HEK293 (cell line): ENCODE results near the gene PIM2.

ENCODE experiments used
- CTCF ChIA-PET: fragments of 350-600 bp; formaldehyde crosslinking; extraction: SDS; loops from one replicate; lab custom pipeline; 2021; ENCODE audit warnings: antibody characterized with exemption; lab: Yijun Ruan, JAX
- POLR2A ChIA-PET: fragments of 300-600 bp; formaldehyde crosslinking; extraction: SDS; loops from one replicate; lab custom pipeline; 2020; ENCODE audit warnings: antibody characterized with exemption, inconsistent platforms; lab: Yijun Ruan, JAX
- H3K27ac ChIP-seq: fragments of 200-500 bp; sonication (Bioruptor generic); 2 replicates; pipeline ENCODE4 v1.5.1; 2014; ENCODE audit warnings: low read depth, low read length, control low read depth, inconsistent platforms; ENCODE audit errors: extremely low read depth
- H3K36me3 ChIP-seq, 2 experiments: fragments of 200-500 bp in 1 of 2; sonication (Bioruptor generic) in 1 of 2; 1 replicate in 1 of 2; 2 replicates in 1 of 2; pipeline ENCODE4 v1.5.1; 2014 to 2017; ENCODE audit warnings: inconsistent platforms in 2 of 2, low read length in 2 of 2; ENCODE audit not compliant: control insufficient read depth in 2 of 2, insufficient read depth in 1 of 2
- H3K4me1 ChIP-seq: fragments of 200-500 bp; sonication (Bioruptor generic); 2 replicates; pipeline ENCODE4 v1.5.1; 2014; ENCODE audit warnings: mild to moderate bottlenecking, low read length, inconsistent platforms; ENCODE audit not compliant: control insufficient read depth, insufficient read depth
- H3K4me3 ChIP-seq: 2 replicates; pipeline ENCODE4 v1.5.1; 2011; ENCODE audit warnings: low read depth, mild to moderate bottlenecking, control low read depth, low read length, moderate library complexity
- H3K9me3 ChIP-seq: fragments of 200-500 bp; sonication (Bioruptor generic); 2 replicates; pipeline ENCODE4 v1.5.1; 2014; ENCODE audit warnings: low read depth, low read length, inconsistent platforms; ENCODE audit not compliant: control insufficient read depth, insufficient read depth
- GLIS1 ChIP-seq: fragments of 450-650 bp; formaldehyde crosslinking; IDR thresholded peaks from 2 replicates; pipeline ENCODE4 v1.5.1; 2016; ENCODE audit warnings: missing biosample characterization, missing genetic modification characterization
- GLIS2 ChIP-seq: fragments of 450-650 bp; formaldehyde crosslinking; IDR thresholded peaks from 2 replicates; pipeline ENCODE4 v1.5.1; 2016; ENCODE audit warnings: missing biosample characterization, missing genetic modification characterization
- IKZF3 ChIP-seq: fragments of 450-650 bp; IDR thresholded peaks from 2 replicates; pipeline ENCODE4 v1.5.0; 2018; ENCODE audit warnings: missing biosample characterization, mild to moderate bottlenecking, missing genetic modification characterization, moderate library complexity
- KLF17 ChIP-seq: fragments of 450-650 bp; formaldehyde crosslinking; IDR thresholded peaks from 2 replicates; pipeline ENCODE4 v1.5.1; 2016; ENCODE audit warnings: missing biosample characterization, missing genetic modification characterization
- OSR2 ChIP-seq: fragments of 450-650 bp; formaldehyde crosslinking; IDR thresholded peaks from 2 replicates; pipeline ENCODE4 v1.5.1; 2016; ENCODE audit warnings: missing biosample characterization, missing genetic modification characterization
- PBX3 ChIP-seq: sonication (generic); formaldehyde crosslinking; IDR thresholded peaks from 2 replicates; pipeline ENCODE4 v1.8.1; 2022; ENCODE audit warnings: mild to moderate bottlenecking, moderate library complexity, missing genetic modification reagents
- SCRT1 ChIP-seq: fragments of 450-650 bp; formaldehyde crosslinking; IDR thresholded peaks from 2 replicates; pipeline ENCODE4 v1.5.1; 2016; ENCODE audit warnings: missing biosample characterization, missing genetic modification characterization, borderline replicate concordance
- TRIM28 ChIP-seq: IDR thresholded peaks from 2 replicates; pipeline ENCODE4 v1.6.1; 2011; ENCODE audit warnings: low read length, control low read depth, borderline replicate concordance
- ZBTB48 ChIP-seq: fragments of 450-650 bp; formaldehyde crosslinking; IDR thresholded peaks from 2 replicates; pipeline ENCODE4 v1.5.1; 2016; ENCODE audit warnings: missing biosample characterization, missing genetic modification characterization
- ZNF10 ChIP-seq: fragments of 450-650 bp; formaldehyde crosslinking; IDR thresholded peaks from 2 replicates; pipeline ENCODE4 v1.5.1; 2017; ENCODE audit warnings: missing biosample characterization, missing genetic modification characterization
- ZNF155 ChIP-seq: fragments of 450-650 bp; formaldehyde crosslinking; IDR thresholded peaks from 2 replicates; pipeline ENCODE4 v1.5.1; 2016; ENCODE audit warnings: missing biosample characterization, missing genetic modification characterization
- ZNF174 ChIP-seq: fragments of 450-650 bp; formaldehyde crosslinking; IDR thresholded peaks from 2 replicates; pipeline ENCODE4 v1.5.0; 2017; ENCODE audit warnings: missing biosample characterization, mild to moderate bottlenecking, missing genetic modification characterization
- ZNF19 ChIP-seq: fragments of 450-650 bp; formaldehyde crosslinking; IDR thresholded peaks from 2 replicates; pipeline ENCODE4; 2016; ENCODE audit warnings: missing biosample characterization, missing genetic modification characterization, low read depth
- ZNF37A ChIP-seq: fragments of 450-650 bp; IDR thresholded peaks from 2 replicates; pipeline ENCODE4 v1.5.1; 2018; ENCODE audit warnings: missing biosample characterization, missing genetic modification characterization
- ZNF426 ChIP-seq: fragments of 450-650 bp; formaldehyde crosslinking; IDR thresholded peaks from 2 replicates; pipeline ENCODE4 v1.5.1; 2017; ENCODE audit warnings: missing biosample characterization, missing genetic modification characterization, mild to moderate bottlenecking, inconsistent platforms, moderate library complexity
- ZNF580 ChIP-seq: fragments of 450-650 bp; formaldehyde crosslinking; IDR thresholded peaks from 2 replicates; pipeline ENCODE4 v1.5.1; 2016; ENCODE audit warnings: missing biosample characterization, missing genetic modification characterization
- ZNF600 ChIP-seq: fragments of 450-650 bp; formaldehyde crosslinking; IDR thresholded peaks from 2 replicates; pipeline ENCODE4 v1.5.1; 2016; ENCODE audit warnings: missing biosample characterization, missing genetic modification characterization
- ZNF654 ChIP-seq: fragments of 450-650 bp; formaldehyde crosslinking; IDR thresholded peaks from 2 replicates; pipeline ENCODE4 v1.5.1; 2016; ENCODE audit warnings: low read depth, missing biosample characterization, missing genetic modification characterization
- ZNF843 ChIP-seq: fragments of 450-650 bp; formaldehyde crosslinking; IDR thresholded peaks from 2 replicates; pipeline ENCODE4 v1.5.1; 2016; ENCODE audit warnings: missing biosample characterization, missing genetic modification characterization
- ZSCAN18 ChIP-seq: fragments of 450-650 bp; formaldehyde crosslinking; IDR thresholded peaks from 2 replicates; pipeline ENCODE4 v1.5.1; 2016; ENCODE audit warnings: missing biosample characterization, missing genetic modification characterization

Gene PIM2

GRCh38 chrX:48923771-48924170, 4.9 kb upstream of the PIM2 start:
- TF ChIP-seq OSR2 = no peak
- TF ChIP-seq ZNF654 (tag by site-specific recombination) = no peak
- H3K36me3 ChIP-seq = peaks cover 13 to 67% of the 10 kb centered on the region in 2 experiments; a peak in 2 of 3 replicates
- no peak overlapping the region for H3K4me3 ChIP-seq
- ChIA-PET CTCF (interaction anchor here (0.5 kb wide), 1 partner anchor 297 kb away, joined by 6 read pairs; no protein-coding TSS in a partner anchor), POLR2A (no interaction called here)
- H3K27ac ChIP-seq = no peak overlapping the region
- H3K4me1 ChIP-seq = 0 out of 2 replicates have a peak, but pooled peaks cover 3% of the 10 kb centered on the region
- H3K9me3 ChIP-seq = no peaks in the 10 kb centered on the region

GRCh38 chrX:48920718-48921104, 1.9 kb upstream of the PIM2 start:
- Histone ChIP-seq H3K36me3 (peaks cover 8 to 45% of the 10 kb centered on the region in 2 experiments; a peak in 2 of 3 replicates), H3K4me3 (no peak overlapping the region), H3K9me3 (no peaks in the 10 kb centered on the region), H3K4me1 (0 out of 2 replicates have a peak, but pooled peaks cover 3% of the 10 kb centered on the region), H3K27ac (no peak overlapping the region)
- no peak for TF ChIP-seq ZNF580 (tag by site-specific recombination)
- no peak for TF ChIP-seq ZNF10 (tag by site-specific recombination)
- ChIA-PET POLR2A (no interaction called here), CTCF (no interaction called here)

- POLR2A ChIA-PET = no interaction called here
- CTCF ChIA-PET = interaction anchor here (1.1 kb wide), 1 partner anchor 53 kb away, joined by 3 read pairs; no protein-coding TSS in a partner anchor
Measured at GRCh38 chrX:48919947-48920717, 1.3 kb upstream of the PIM2 start.

GRCh38 chrX:48919360-48919841, 577 bp upstream of the PIM2 start:
- H3K36me3 ChIP-seq = peaks cover 2 to 48% of the 10 kb centered on the region in 2 experiments; a peak in 2 of 3 replicates
- H3K4me3 ChIP-seq = peak overlapping the region; percentile 24
- H3K27ac ChIP-seq = no peak overlapping the region; the same call in 1 of the 2 replicates
- ChIA-PET POLR2A (interaction anchor here (0.6 kb wide), 2 partner anchors 23 to 1701 kb away, joined by 3 to 4 read pairs; no protein-coding TSS in a partner anchor), CTCF (interaction anchor here (1.1 kb wide), 1 partner anchor 54 kb away, joined by 3 read pairs; no protein-coding TSS in a partner anchor)
- H3K4me1 ChIP-seq = 0 out of 2 replicates have a peak, but pooled peaks cover 3% of the 10 kb centered on the region
- no peaks in the 10 kb centered on the region for H3K9me3 ChIP-seq
- TF ChIP-seq ZNF19 (tag by site-specific recombination) = no peak
- TF ChIP-seq ZNF155 (tag by site-specific recombination) = no peak
- no peak for TF ChIP-seq TRIM28
- no peak for TF ChIP-seq SCRT1
- no peak for TF ChIP-seq PBX3 (CRISPR knock-in tag)
- peak; percentile 70 for TF ChIP-seq GLIS1 (tag by site-specific recombination)
- TF ChIP-seq ZSCAN18 (tag by site-specific recombination) = no peak
- no peak for TF ChIP-seq ZNF174 (tag by site-specific recombination)
- TF ChIP-seq GLIS2 (tag by site-specific recombination) = peak; percentile 29; the same call in 1 of the 2 replicates
- TF ChIP-seq KLF17 = no peak
- TF ChIP-seq ZNF37A (tag by site-specific recombination) = no peak
- TF ChIP-seq ZBTB48 (tag by site-specific recombination) = 0 out of 2 replicates have a peak, but pooled peaks have one; percentile 38
- no peak for TF ChIP-seq IKZF3 (tag by site-specific recombination)
- TF ChIP-seq ZNF426 (tag by site-specific recombination) = no peak

More at GRCh38 chrX:48919947-48920717, 1.3 kb upstream of the PIM2 start:
- peaks cover 8 to 46% of the 10 kb centered on the region in 2 experiments; a peak in 2 of 3 replicates for H3K36me3 ChIP-seq
- TF ChIP-seq ZNF600 (tag by site-specific recombination) (0 out of 2 replicates have a peak, but pooled peaks have one; percentile 27), ZNF843 (tag by site-specific recombination) (no peak)
- TF ChIP-seq, all 188 proteins: peak for 1
- Histone ChIP-seq H3K4me3 (no peak overlapping the region), H3K4me1 (0 out of 2 replicates have a peak, but pooled peaks cover 3% of the 10 kb centered on the region), H3K27ac (no peak overlapping the region), H3K9me3 (no peaks in the 10 kb centered on the region)
